ENCODE data around the gene GIT2. TPM values are rescaled to one million over a fixed set of nuclear protein-coding genes. Genes with fewer than 3 reads are reported as not detected.
"Not testable (repeated sequence)": the region's sequence is repeated elsewhere in the genome, so short reads cannot be mapped to it uniquely, and the experiment has no call there.

Gene GIT2
- total RNA-seq, 4 donors from 2014 or later: 39.8 to 62.9 (median 55.5) TPM

- no peak overlapping the region for H3K4me3 ChIP-seq
- DNase-seq (ENCODE audit: low spot score in 2 of 2): no peak
- H3K9me3 ChIP-seq: no peaks in the 10 kb centered on the region
- 74 to 79% methylated on average over 7 of the region's 7 CpGs for WGBS, 2 donors
- no peaks in the 10 kb centered on the region for H3K27me3 ChIP-seq
- peaks cover 0 to 8% (median 0%) of the 10 kb centered on the region in 4 donors for H3K4me1 ChIP-seq
- TF ChIP-seq POLR2A (IDR thresholded peaks at IDR 0.05) (no peak), EP300 (IDR thresholded peaks at IDR 0.05) (no peak)
- TF ChIP-seq, protein P1, sequence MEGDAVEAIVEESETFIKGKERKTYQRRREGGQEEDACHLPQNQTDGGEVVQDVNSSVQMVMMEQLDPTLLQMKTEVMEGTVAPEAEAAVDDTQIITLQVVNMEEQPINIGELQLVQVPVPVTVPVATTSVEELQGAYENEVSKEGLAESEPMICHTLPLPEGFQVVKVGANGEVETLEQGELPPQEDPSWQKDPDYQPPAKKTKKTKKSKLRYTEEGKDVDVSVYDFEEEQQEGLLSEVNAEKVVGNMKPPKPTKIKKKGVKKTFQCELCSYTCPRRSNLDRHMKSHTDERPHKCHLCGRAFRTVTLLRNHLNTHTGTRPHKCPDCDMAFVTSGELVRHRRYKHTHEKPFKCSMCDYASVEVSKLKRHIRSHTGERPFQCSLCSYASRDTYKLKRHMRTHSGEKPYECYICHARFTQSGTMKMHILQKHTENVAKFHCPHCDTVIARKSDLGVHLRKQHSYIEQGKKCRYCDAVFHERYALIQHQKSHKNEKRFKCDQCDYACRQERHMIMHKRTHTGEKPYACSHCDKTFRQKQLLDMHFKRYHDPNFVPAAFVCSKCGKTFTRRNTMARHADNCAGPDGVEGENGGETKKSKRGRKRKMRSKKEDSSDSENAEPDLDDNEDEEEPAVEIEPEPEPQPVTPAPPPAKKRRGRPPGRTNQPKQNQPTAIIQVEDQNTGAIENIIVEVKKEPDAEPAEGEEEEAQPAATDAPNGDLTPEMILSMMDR (IDR thresholded peaks at IDR 0.05): no peak
- no peaks in the 10 kb centered on the region for H3K36me3 ChIP-seq
- no peak overlapping the region for H3K27ac ChIP-seq
Measured at GRCh38 chr12:109893261-109893995, 102.7 kb downstream of the GIT2 start.

- Histone ChIP-seq H3K27me3 (no peaks in the 10 kb centered on the region), H3K4me3 (no peak overlapping the region), H3K27ac (no peak overlapping the region), H3K36me3 (no peaks in the 10 kb centered on the region), H3K4me1 (peaks cover 0 to 8% (median 0%) of the 10 kb centered on the region in 4 donors), H3K9me3 (no peaks in the 10 kb centered on the region)
- no peak for DNase-seq (ENCODE audit: low spot score in 2 of 2)
- TF ChIP-seq, protein P1 (IDR thresholded peaks at IDR 0.05): no peak
- no peak for TF ChIP-seq POLR2A (IDR thresholded peaks at IDR 0.05)
- TF ChIP-seq EP300 (IDR thresholded peaks at IDR 0.05): no peak
- 77 to 89% methylated on average over 4 of the region's 4 CpGs for WGBS, 2 donors
Measured at GRCh38 chr12:109892748-109893147, 103.4 kb downstream of the GIT2 start.

- WGBS, 2 donors: 67 to 89% methylated on average over 1 of the region's 1 CpG
Measured at GRCh38 chr12:109892165-109892715, 103.9 kb downstream of the GIT2 start.

GRCh38 chr12:109891731-109892130, 104.4 kb downstream of the GIT2 start:
- H3K4me1 ChIP-seq; H3K36me3 ChIP-seq; H3K27me3 ChIP-seq; H3K4me3 ChIP-seq; H3K9me3 ChIP-seq; H3K27ac ChIP-seq; DNase-seq (ENCODE audit: low spot score in 2 of 2): not testable (repeated sequence)
- WGBS, 2 donors: 87 to 90% methylated on average over 7 of the region's 7 CpGs

More at GRCh38 chr12:109892165-109892715, 103.9 kb downstream of the GIT2 start:
- Histone ChIP-seq H3K27me3 (no peaks in the 10 kb centered on the region), H3K36me3 (no peaks in the 10 kb centered on the region), H3K4me3 (no peak overlapping the region), H3K27ac (no peak overlapping the region), H3K9me3 (no peaks in the 10 kb centered on the region), H3K4me1 (peaks cover 0 to 8% (median 0%) of the 10 kb centered on the region in 4 donors)
- no peak for DNase-seq (ENCODE audit: low spot score in 2 of 2)
- TF ChIP-seq POLR2A (IDR thresholded peaks at IDR 0.05) (no peak), EP300 (IDR thresholded peaks at IDR 0.05) (no peak)
- TF ChIP-seq, protein P1 (IDR thresholded peaks at IDR 0.05): no peak

DNA sequence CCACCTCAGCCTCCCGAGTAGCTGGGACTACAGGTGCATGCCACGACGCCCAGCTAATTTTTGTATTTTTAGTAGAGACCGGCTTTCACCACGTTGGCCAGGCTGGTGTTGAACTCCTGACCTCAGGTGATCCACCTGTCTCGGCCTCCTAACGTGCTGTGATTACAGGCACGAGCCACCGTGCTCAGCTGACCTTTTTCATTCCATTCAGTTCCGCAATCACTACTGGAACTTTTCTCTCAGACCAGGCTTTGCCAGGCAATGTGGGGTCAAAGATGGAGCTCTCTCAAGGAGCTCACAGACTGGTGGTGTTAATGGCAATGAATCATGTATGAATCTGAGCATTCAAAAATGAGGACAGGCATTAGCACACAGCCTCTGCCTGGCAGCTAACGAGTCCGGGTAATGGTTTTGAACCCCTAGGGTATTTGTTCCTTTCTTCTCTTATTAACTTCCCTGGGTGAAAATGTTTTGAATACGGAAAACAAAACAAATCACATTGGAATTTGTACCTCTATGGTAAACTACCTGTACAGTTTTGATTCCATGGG, 105.5 kb downstream of the GIT2 start:
- Histone ChIP-seq H3K4me3 (no peak overlapping the region), H3K36me3 (no peaks in the 10 kb centered on the region), H3K4me1 (peaks cover 0 to 8% (median 0%) of the 10 kb centered on the region in 4 donors), H3K27ac (no peak overlapping the region), H3K27me3 (peaks cover 0 to 5% of the 10 kb centered on the region in 2 donors), H3K9me3 (no peaks in the 10 kb centered on the region)
- WGBS, 2 donors: 57 to 58% methylated on average over 13 of the region's 13 CpGs
- no peak for DNase-seq (ENCODE audit: low spot score in 2 of 2)
- TF ChIP-seq EP300 (IDR thresholded peaks at IDR 0.05) (no peak), POLR2A (IDR thresholded peaks at IDR 0.05) (no peak)
- TF ChIP-seq, protein P1 (IDR thresholded peaks at IDR 0.05): no peak

Measured in tibial nerve (tissue), 4 donors.